NCI-H2107 treated with DMSO at 0.1 percent for 48 hours (cell line): Measurements from ENCODE around the gene IGHMBP2.

Source experiments
- DNase-seq: peaks from one replicate; lab custom pipeline; 2025; ENCODE audit not compliant: unreplicated experiment; lab: John Stamatoyannopoulos, UW

IGHMBP2 gene

GRCh38 chr11:68938816-68939582, 35.3 kb downstream of the IGHMBP2 start:
- DNase-seq = no peak

- no peak for DNase-seq
These were observed 36.2 kb downstream of the IGHMBP2 start for GRCh38 chr11:68939583-68940555.

GRCh38 chr11:68940651-68941323, 37.1 kb downstream of the IGHMBP2 start:
- DNase-seq = no peak

GRCh38 chr11:68941324-68942094, 37.8 kb downstream of the IGHMBP2 start:
- DNase-seq = no peak

- DNase-seq = no peak
These were observed 38.5 kb downstream of the IGHMBP2 start for GRCh38 chr11:68942095-68942620.

GRCh38 chr11:68942751-68943271, 39.1 kb downstream of the IGHMBP2 start:
- DNase-seq = no peak

GRCh38 chr11:68946416-68947090, 42.9 kb downstream of the IGHMBP2 start:
- no peak for DNase-seq

GRCh38 chr11:68947151-68947550, 43.5 kb downstream of the IGHMBP2 start:
- DNase-seq = no peak

GRCh38 chr11:68948496-68948895, 44.8 kb downstream of the IGHMBP2 start:
- no peak for DNase-seq

GRCh38 chr11:68948935-68949334, 45.2 kb downstream of the IGHMBP2 start:
- DNase-seq = no peak

- DNase-seq = no peak
These were observed 46.6 kb downstream of the IGHMBP2 start for GRCh38 chr11:68950270-68950669.

GRCh38 chr11:68950762-68951161, 47.1 kb downstream of the IGHMBP2 start:
- DNase-seq = no peak

GRCh38 chr11:68954836-68955606, 51.3 kb downstream of the IGHMBP2 start:
- no peak for DNase-seq

GRCh38 chr11:68955607-68955958, 51.9 kb downstream of the IGHMBP2 start:
- no peak for DNase-seq

GRCh38 chr11:68956142-68956541, 52.5 kb downstream of the IGHMBP2 start:
- no peak for DNase-seq

GRCh38 chr11:68956547-68957254, 53.0 kb downstream of the IGHMBP2 start:
- DNase-seq = no peak

- DNase-seq = no peak
These were observed 54.5 kb downstream of the IGHMBP2 start for GRCh38 chr11:68958211-68958610.
